ENCODE results near the gene KLF12.

The KLF12 gene

DNA sequence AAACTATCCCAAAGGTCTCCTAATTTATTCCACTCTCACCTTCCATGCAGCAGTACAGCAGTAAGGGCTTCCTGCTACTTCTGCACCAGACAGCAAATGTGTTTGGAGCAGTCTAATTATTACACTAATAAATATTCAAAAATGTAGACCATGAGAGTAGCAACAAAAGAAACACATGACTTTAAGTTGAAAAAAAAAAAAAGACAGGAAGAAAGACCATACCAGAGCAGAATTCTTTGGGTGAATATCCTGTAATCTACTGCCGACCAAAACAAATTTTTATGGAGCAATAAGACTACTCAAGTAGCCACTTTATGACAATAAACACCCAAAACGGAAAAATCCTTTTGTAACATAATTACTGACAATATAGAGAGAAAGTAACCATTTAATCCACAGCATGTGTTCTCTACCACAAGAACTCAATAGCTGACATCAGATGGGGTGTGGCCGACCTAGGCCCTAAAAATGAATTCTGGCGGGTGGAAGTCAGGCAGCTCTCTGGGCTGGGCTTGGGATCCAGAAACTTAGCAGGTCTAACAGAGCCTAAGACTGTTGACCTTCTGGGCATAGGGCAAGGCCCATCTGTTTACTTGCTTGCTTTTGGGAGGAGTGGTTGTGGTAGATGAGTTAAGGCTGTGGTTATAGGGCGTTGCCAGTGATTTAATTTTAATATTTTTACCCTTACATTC is 4.6 kb downstream of the KLF12 start:
- no peak for TF ChIP-seq ZNF274 (IDR thresholded peaks at IDR 0.05; ENCODE audit: low read depth, low read length)
- H3K4me3 ChIP-seq (ENCODE audit: low read length), result no peak overlapping the region

DNA sequence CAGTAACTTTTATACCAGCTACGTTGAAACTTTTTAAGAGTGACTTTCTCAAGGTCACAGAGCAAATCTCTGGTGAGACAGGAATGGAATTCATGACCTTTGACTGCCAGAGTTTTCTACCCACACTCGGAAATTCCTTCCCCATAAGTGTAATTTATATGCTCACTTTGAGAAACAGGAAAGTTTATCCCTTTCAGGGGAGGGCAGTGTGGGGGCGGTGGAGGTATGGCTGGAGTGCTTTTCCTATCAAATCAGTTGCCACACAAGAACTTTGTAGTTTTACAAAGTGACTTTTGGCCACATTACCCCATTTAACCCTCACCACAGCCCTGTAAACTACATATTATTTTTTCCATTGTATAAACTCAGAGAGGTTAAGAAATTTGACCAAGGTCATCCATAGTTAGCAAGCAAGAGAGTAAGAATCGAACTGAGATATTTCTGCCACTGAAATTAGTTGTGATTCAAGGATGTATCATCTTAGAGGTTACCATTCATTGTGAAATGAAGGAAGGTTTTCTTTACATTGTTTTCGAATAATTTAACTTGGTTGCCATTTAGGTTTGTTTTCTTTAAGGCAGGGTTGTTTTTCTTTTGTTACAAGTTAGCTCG is 5.9 kb downstream of the KLF12 start:
- no peak for TF ChIP-seq ZNF274 (IDR thresholded peaks at IDR 0.05; ENCODE audit: low read depth, low read length)
- no peak overlapping the region for H3K4me3 ChIP-seq (ENCODE audit: low read length)

DNA sequence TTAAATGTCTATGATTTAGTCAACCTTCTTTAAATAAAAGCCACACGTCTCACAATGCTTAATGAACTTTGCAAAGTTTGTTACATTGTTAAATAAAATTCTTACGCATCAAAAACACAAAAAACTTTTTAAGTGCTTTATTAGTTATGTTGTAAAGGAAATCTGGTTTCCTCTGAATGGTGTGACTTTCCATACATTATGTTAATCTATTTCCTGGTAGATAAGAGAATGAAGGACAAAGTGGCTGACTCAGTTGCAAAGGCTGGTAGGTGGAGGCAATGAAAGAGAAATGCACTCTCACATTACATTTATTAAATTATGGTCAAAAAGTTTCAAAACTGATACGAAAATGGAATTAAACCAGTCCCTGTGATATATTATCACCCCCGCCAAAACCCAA is 15.9 kb downstream of the KLF12 start:
- no peak overlapping the region for H3K4me3 ChIP-seq (ENCODE audit: low read length)
- no peak for TF ChIP-seq ZNF274 (IDR thresholded peaks at IDR 0.05; ENCODE audit: low read depth, low read length)

DNA sequence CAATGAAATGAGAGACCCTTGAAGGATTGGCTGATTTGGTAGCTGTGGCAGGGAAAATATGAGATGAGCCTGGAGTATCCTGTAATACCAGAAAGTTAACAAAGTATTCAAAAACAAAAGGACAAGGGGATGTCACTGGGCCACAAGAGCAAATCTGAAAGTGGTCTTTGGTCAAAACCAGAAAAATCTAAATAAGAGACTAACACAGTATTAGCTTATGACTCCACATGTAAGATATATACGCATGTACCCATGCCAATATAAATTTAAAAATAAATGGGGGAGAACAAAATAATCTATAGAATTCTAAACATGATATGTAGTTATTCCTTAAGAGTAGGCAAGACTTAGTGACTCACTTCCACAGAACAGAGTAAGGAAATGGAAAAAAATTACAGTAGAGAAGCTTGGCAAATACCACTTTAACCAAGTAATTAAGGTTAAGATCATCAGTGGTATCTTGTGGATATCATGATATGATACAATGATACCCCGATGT is 16.9 kb downstream of the KLF12 start:
- no peak overlapping the region for H3K4me3 ChIP-seq (ENCODE audit: low read length)
- TF ChIP-seq ZNF274 (IDR thresholded peaks at IDR 0.05; ENCODE audit: low read depth, low read length), result no peak

DNA sequence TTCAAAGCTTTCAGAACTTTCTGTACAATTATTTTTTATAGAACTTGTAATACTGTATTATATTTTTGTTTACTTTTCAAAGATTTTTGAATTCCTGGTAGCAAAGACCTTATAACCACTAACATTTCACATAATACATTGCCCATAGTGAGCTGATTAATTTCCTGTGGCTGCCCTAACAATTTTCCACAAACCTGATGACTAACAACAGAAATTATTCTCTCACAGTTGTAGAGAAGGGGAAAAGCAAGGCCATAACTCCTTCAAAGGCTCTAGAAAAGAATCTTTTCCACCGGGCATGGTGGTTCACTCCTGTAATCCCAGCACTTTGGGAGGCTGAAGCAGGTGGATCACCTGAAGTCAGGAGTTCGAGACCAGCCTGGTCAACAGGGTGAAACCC is 19.1 kb downstream of the KLF12 start:
- H3K4me3 ChIP-seq (ENCODE audit: low read length), result no peak overlapping the region
- TF ChIP-seq ZNF274 (IDR thresholded peaks at IDR 0.05; ENCODE audit: low read depth, low read length), result no peak

DNA sequence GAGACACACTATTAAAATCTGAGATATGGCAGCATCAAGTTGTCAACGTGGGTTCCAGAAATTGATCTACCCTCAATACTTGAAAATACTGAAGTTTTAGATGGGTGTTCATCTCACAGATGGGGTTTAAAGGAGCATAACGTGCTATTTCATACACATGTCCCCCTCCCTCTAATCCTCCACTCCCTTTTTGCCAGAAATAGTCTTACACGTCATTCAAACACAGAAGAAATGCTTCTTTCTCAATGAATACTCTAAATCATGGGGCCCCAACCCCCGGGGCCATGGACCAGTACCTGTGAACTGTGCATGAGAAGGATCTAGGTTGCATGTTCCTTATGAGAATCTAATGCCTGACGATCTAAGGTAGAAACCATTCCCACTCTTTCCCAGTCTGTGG is 19.6 kb downstream of the KLF12 start:
- no peak for TF ChIP-seq ZNF274 (IDR thresholded peaks at IDR 0.05; ENCODE audit: low read depth, low read length)
- no peak overlapping the region for H3K4me3 ChIP-seq (ENCODE audit: low read length)

DNA sequence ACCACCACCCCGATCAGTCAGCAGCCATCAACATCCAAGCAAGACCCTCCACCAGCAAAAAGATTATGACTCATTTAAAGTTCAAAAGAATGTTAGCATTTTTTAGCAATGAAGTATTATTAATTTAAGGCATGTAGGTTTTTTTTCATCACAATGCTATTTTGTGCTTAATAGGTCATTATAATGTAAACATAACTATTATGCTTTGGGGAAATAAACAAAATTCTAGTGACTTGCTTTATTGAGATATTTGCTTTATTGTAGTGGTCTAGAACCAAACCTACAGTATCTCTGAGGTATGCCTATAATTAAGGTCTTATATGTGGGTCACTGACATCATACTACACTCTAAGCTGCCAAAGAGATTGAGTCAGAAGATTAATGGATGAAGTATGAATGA is 20.0 kb downstream of the KLF12 start:
- TF ChIP-seq ZNF274 (IDR thresholded peaks at IDR 0.05; ENCODE audit: low read depth, low read length), result no peak
- no peak overlapping the region for H3K4me3 ChIP-seq (ENCODE audit: low read length)

DNA sequence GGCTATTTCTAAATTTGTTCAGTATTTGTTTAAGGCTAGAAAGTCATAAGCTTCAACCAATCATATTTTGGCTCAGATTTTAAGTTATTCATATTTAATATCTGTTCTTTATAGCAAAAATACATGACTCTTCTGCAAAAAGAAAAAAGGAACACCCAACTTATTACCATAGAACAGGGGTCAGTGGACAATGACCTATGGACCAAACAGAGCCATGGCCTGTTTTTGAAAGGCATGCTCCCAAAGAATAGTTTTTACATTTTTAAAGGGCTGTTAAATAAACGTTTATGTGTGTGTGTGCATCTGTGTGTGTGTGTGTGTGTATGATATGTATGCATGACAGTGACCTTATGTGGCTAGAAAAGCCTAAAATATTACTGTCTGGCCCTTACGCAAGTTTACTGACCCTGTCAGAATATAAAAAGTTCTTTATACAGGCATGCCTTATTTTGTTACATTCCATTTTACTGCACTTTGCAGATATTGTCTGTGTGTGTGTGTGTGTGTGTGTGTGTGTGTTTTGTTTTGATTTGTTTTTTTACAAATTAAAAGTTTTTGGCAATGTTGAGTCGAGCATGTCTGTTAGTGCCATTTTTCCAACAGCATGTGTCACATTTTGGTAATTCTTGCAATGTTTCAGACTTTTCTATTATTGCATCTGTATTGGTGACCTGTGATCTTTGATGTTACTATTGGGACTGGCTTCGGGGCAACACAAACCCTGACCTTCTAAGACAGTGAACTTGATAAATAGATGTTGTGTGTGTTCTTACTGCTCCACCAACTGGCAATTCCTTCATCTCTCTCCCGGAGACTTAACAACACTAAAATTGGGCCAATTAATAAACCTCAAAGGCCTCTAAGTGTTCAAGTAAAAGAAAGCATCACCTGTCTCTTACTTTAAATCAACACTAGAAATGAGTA is 22.0 kb downstream of the KLF12 start:
- no peak overlapping the region for H3K4me3 ChIP-seq (ENCODE audit: low read length)
- TF ChIP-seq ZNF274 (IDR thresholded peaks at IDR 0.05; ENCODE audit: low read depth, low read length), result no peak

DNA sequence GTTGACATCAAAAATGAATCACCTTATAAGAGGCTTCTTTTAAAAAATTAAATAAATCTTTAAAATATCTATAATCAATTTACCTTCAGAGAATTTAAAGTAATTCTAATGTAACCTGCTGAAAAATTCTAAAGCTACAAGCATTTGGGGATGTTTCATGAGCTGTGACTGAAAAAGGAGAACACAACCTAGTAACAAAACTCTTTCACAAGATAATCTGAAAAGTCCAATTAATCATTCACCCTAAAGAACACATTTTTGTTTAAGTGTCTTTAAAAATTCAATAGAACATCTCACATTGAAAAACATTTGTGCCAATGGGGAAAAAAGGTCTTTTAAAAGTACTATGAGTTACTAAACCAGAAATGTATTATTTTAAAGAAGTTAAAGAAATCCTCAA is 22.8 kb downstream of the KLF12 start:
- no peak overlapping the region for H3K4me3 ChIP-seq (ENCODE audit: low read length)
- no peak for TF ChIP-seq ZNF274 (IDR thresholded peaks at IDR 0.05; ENCODE audit: low read depth, low read length)

DNA sequence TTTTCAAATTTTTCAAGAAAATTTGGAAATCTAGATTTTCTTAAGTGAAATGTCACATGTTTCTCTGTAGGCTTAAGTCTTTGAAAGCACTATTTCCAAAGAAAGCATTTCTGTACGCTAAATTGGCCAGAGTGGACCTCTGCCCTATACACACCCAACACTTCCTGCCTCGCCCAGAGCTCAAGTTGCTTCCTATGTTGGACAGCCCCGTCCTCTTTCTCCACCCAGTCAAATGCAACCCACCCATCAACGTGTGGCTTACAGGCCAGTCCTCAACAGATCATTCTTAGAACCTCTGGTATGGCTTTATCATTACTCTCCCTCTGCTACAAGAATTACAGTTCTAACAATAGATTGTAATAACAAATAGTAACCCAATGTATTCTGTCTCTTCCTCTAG is 24.2 kb downstream of the KLF12 start:
- H3K4me3 ChIP-seq (ENCODE audit: low read length), result no peak overlapping the region
- TF ChIP-seq ZNF274 (IDR thresholded peaks at IDR 0.05; ENCODE audit: low read depth, low read length), result no peak

DNA sequence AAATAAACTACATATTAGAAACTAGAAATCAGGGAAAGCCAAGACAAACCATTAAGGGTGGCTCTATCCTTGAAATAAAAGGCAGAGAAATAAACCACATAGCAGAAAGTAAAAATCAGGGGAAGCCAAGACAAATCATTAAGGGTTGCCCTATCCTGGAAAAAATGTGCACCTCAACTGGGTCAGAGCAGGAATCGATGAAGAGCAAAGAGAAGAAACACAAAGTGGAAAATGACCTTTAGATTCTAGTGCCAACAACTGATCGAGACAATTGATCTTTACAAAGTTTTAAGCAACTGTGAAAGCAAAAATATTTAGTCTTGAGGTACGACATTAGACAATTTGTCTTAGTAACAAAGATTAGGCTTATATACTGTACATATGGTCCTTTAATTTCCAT is 26.6 kb downstream of the KLF12 start:
- H3K4me3 ChIP-seq (ENCODE audit: low read length), result no peak overlapping the region
- no peak for TF ChIP-seq ZNF274 (IDR thresholded peaks at IDR 0.05; ENCODE audit: low read depth, low read length)

DNA sequence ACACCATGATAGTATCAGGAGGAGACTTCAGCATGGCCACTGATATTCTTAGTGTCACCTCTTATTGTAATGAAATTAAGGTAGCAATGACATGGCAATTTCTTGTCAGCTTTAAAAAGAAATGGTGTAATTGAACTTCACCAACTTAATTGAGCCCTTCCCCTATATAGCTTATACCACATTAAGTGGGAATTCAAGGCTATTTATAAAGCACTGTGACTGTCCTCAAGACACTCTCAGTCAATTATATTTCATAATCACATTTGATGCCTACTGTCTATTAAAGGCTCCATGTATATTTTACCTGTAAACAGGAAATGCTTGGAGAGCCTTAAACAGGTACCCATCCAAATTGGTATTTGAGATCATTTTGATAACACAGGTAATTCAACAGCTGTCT is 28.3 kb downstream of the KLF12 start:
- H3K4me3 ChIP-seq (ENCODE audit: low read length), result no peak overlapping the region
- no peak for TF ChIP-seq ZNF274 (IDR thresholded peaks at IDR 0.05; ENCODE audit: low read depth, low read length)

DNA sequence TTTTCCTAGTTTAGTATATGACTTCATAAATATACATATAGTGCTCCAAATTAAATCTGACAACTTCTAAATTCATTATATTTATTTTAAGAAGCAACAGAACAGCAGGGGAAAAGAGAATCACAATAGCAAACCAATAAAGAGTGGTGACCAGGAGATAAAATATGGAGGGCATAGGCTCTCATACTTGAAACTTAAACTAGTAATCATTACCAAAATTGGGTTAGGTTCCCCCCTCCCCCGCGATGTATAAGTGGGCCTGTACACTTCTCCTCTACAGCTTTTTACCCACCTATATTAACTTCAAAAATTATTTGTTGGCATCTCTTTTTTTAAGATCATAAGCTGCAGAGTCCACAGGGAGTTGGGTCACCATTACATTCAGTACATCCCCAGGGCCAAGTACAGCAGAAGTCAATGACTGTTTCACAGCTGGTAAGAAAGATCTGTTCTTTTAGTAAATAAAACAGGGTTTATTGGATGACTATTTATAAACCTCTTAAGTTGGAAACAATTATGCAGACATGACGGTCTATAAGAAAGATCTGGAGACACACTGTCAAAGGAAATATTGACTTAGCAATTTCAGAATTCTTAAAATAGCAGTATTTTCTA is 29.4 kb downstream of the KLF12 start:
- TF ChIP-seq ZNF274 (IDR thresholded peaks at IDR 0.05; ENCODE audit: low read depth, low read length), result no peak
- no peak overlapping the region for H3K4me3 ChIP-seq (ENCODE audit: low read length)

DNA sequence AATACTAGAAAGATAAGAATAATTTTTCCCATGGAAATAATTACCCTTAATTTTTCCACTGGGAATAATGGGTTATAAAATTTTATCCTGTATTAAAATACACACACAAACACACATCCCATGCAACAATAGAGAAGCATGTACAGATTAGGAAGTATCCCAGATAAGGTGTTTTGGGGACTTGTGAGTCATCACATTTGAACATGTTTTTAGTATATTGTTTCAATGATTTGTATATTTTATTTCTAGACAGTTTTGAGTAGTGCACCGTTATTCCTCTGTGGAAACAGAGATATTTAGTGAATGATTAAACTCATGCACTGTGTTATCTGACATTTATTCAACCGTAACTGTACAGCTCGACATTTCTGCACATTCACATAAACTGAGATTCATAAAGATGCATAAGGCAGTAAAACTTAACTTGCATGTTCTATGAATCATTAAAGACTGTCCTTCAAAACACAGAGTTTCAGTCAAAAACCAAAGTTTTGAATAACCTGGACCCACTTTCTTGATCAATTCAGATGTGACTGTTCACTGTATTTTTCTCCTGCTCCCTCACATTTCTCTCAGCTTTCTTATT is 30.1 kb downstream of the KLF12 start:
- no peak overlapping the region for H3K4me3 ChIP-seq (ENCODE audit: low read length)
- no peak for TF ChIP-seq ZNF274 (IDR thresholded peaks at IDR 0.05; ENCODE audit: low read depth, low read length)
